HepG2 (cell line): Measurements from ENCODE around the gene RASGRP2. TPM values are rescaled to one million over a fixed set of nuclear protein-coding genes. Genes with fewer than 3 reads are reported as not detected.
A peak's percentile ranks its signal among the peaks of the same experiment; 100 is the strongest.

Source experiments
- DNMT1 ChIP-seq: sonication (generic); formaldehyde crosslinking; IDR thresholded peaks from 2 replicates; pipeline ENCODE4 v1.5.1; 2020; ENCODE audit warnings: mild to moderate bottlenecking, missing genetic modification reagents
- GABPB1 ChIP-seq: IDR thresholded peaks from 2 replicates; pipeline ENCODE4 v1.6.1; 2016; ENCODE audit warnings: mild to moderate bottlenecking, missing genetic modification reagents, moderate library complexity, missing compliant biosample characterization
- HMGXB4 ChIP-seq, 2 experiments: sonication (generic) in 1 of 2; formaldehyde crosslinking in 1 of 2; IDR thresholded peaks; 2 replicates each; pipeline versions ENCODE4 v1.4.0 to v1.6.1; 2018 to 2020; ENCODE audit warnings: missing genetic modification reagents in 2 of 2, borderline replicate concordance in 1 of 2, low read depth in 1 of 2, mild to moderate bottlenecking in 1 of 2, missing biosample characterization in 1 of 2
- HNRNPLL ChIP-seq: fragments of 200-400 bp; formaldehyde crosslinking; IDR thresholded peaks from 2 replicates; pipeline ENCODE4 v1.6.1; 2017; ENCODE audit warnings: mild to moderate bottlenecking, low read depth, low read length; ENCODE audit not compliant: poor library complexity, severe bottlenecking
- KDM6A ChIP-seq: IDR thresholded peaks from 2 replicates; pipeline ENCODE4 v1.6.1; 2016; ENCODE audit warnings: low read depth
- LRRFIP1 ChIP-seq: sonication (generic); formaldehyde crosslinking; conservative IDR thresholded peaks from 2 replicates; pipeline ENCODE4 v1.4.0; 2020; ENCODE audit warnings: missing genetic modification reagents
- MEIS2 ChIP-seq: sonication (generic); formaldehyde crosslinking; IDR thresholded peaks from 2 replicates; pipeline ENCODE4 v1.9.0; 2021; ENCODE audit warnings: mild to moderate bottlenecking, missing genetic modification reagents
- MTF2 ChIP-seq: sonication (generic); formaldehyde crosslinking; IDR thresholded peaks from 2 replicates; pipeline ENCODE4 v1.5.0; 2020; ENCODE audit warnings: missing genetic modification reagents, borderline replicate concordance
- NFE2L1 ChIP-seq: sonication (generic); formaldehyde crosslinking; IDR thresholded peaks from 2 replicates; pipeline ENCODE4 v1.4.0; 2020; ENCODE audit warnings: missing genetic modification reagents, mild to moderate bottlenecking, borderline replicate concordance
- NFYB ChIP-seq: sonication (generic); formaldehyde crosslinking; IDR thresholded peaks from 2 replicates; pipeline ENCODE4 v1.4.0; 2020; ENCODE audit warnings: missing genetic modification reagents
- PATZ1 ChIP-seq: sonication (generic); formaldehyde crosslinking; IDR thresholded peaks from 2 replicates; pipeline ENCODE4 v1.4.0; 2020; ENCODE audit warnings: missing genetic modification reagents
- SETDB1 ChIP-seq: sonication (generic); formaldehyde crosslinking; IDR thresholded peaks from 2 replicates; pipeline ENCODE4 v1.5.1; 2020; ENCODE audit warnings: missing genetic modification reagents, mild to moderate bottlenecking, borderline replicate concordance
- SP2 ChIP-seq: sonication (generic); formaldehyde crosslinking; IDR thresholded peaks from 2 replicates; pipeline ENCODE4 v1.5.1; 2020; ENCODE audit warnings: mild to moderate bottlenecking, missing genetic modification reagents
- WIZ ChIP-seq: sonication (generic); formaldehyde crosslinking; IDR thresholded peaks from 2 replicates; pipeline ENCODE4 v1.5.1; 2020; ENCODE audit warnings: mild to moderate bottlenecking, missing genetic modification reagents
- ZFP90 ChIP-seq: sonication (generic); formaldehyde crosslinking; IDR thresholded peaks from 2 replicates; pipeline ENCODE4 v1.8.0; 2022; ENCODE audit warnings: missing genetic modification reagents, mild to moderate bottlenecking, inconsistent platforms, borderline replicate concordance
- ZNF17 ChIP-seq: sonication (generic); formaldehyde crosslinking; IDR thresholded peaks from 2 replicates; pipeline ENCODE4 v1.5.0; 2020; ENCODE audit warnings: mild to moderate bottlenecking, missing genetic modification reagents
- ZNF333 ChIP-seq: sonication (generic); formaldehyde crosslinking; IDR thresholded peaks from 2 replicates; pipeline ENCODE4 v1.4.0; 2020; ENCODE audit warnings: mild to moderate bottlenecking, missing genetic modification reagents, borderline replicate concordance
- ZNF44 ChIP-seq: sonication (generic); formaldehyde crosslinking; IDR thresholded peaks from 2 replicates; pipeline ENCODE4 v1.5.1; 2020; ENCODE audit warnings: mild to moderate bottlenecking, missing genetic modification reagents
- ZNF530 ChIP-seq: sonication (generic); formaldehyde crosslinking; IDR thresholded peaks from 2 replicates; pipeline ENCODE4 v1.5.0; 2020; ENCODE audit warnings: low read depth, mild to moderate bottlenecking, missing genetic modification reagents
- ZNF704 ChIP-seq: sonication (generic); formaldehyde crosslinking; IDR thresholded peaks from 2 replicates; pipeline ENCODE4 v1.8.1; 2023; ENCODE audit warnings: mild to moderate bottlenecking, inconsistent platforms, moderate library complexity, missing genetic modification reagents, borderline replicate concordance
- ZNF878 ChIP-seq: sonication (generic); formaldehyde crosslinking; IDR thresholded peaks from 2 replicates; pipeline ENCODE4 v1.8.1; 2023; ENCODE audit warnings: mild to moderate bottlenecking, missing genetic modification reagents, moderate library complexity
- polyA plus RNA-seq, 8 experiments: library from polyadenylated mRNA; depleted of rRNA in 3 of 8; stranded (reverse) in 7 of 8; unstranded in 1 of 8; fragments of >200 nt; fragmentation: Illumina TruSeq in 4 of 8; extraction: Trizol in 4 of 8; gene quantifications; 2 replicates each; pipeline versions ENCODE4 v1.2.1 to v1.2.3, GENCODE V29; 2011 to 2016; ENCODE audit warnings: low read depth in 4 of 8, missing spikeins in 1 of 8, mixed read lengths in 1 of 8; ENCODE audit not compliant: insufficient read depth in 1 of 8
- total RNA-seq, 5 experiments: library from RNA; depleted of rRNA; stranded (reverse); fragments of >200 nt; fragmentation: Illumina TruSeq; extraction: Trizol; gene quantifications; 2 replicates each; pipeline ENCODE4 v1.2.3, GENCODE V29; 2016; ENCODE audit warnings: low read depth in 1 of 5

RASGRP2 gene
- total and polyA plus RNA-seq, 2 of the 13 experiments (the other 11 are each of a cell fraction or from before 2014, with no cell fraction given): 0.61 TPM; not detected in 1

- TF ChIP-seq LRRFIP1: no peak
- TF ChIP-seq DNMT1 (CRISPR knock-in tag): no peak
- 0 out of 2 replicates have a peak, but pooled peaks have one; percentile 29 for TF ChIP-seq ZNF704 (CRISPR knock-in tag)
- TF ChIP-seq ZNF878: no peak
- no peak for TF ChIP-seq NFE2L1 (CRISPR knock-in tag)
- no peak for TF ChIP-seq ZNF17
- TF ChIP-seq NFYB (CRISPR knock-in tag): peak; percentile 91
- peak; percentile 92 for TF ChIP-seq SP2 (CRISPR knock-in tag)
- no peak for TF ChIP-seq ZNF44 (CRISPR knock-in tag)
- TF ChIP-seq KDM6A (CRISPR knock-in tag): no peak
- peak; percentile 33; the same call in 1 of the 2 replicates for TF ChIP-seq GABPB1
- TF ChIP-seq HNRNPLL: peak; percentile 36
- TF ChIP-seq SETDB1 (CRISPR knock-in tag): no peak
- TF ChIP-seq HMGXB4 (CRISPR knock-in tag; IDR thresholded peaks at IDR 0.05; ENCODE audit: borderline replicate concordance in 1 of 2, low read depth in 1 of 2): 0 out of 4 replicates have a peak, but pooled peaks of 1 of the 2 experiments have one; percentile 30
- no peak for TF ChIP-seq WIZ
- peak; percentile 45; the same call in 1 of the 2 replicates for TF ChIP-seq ZNF333 (CRISPR knock-in tag)
- 0 out of 2 replicates have a peak, but pooled peaks have one; percentile 25 for TF ChIP-seq ZFP90 (CRISPR knock-in tag)
- TF ChIP-seq MTF2 (CRISPR knock-in tag): 0 out of 2 replicates have a peak, but pooled peaks have one; percentile 20
- 0 out of 2 replicates have a peak, but pooled peaks have one; percentile 9 for TF ChIP-seq PATZ1 (CRISPR knock-in tag)
- TF ChIP-seq MEIS2 (CRISPR knock-in tag): no peak
- TF ChIP-seq ZNF530 (CRISPR knock-in tag): no peak
These were observed 20.6 kb downstream of the RASGRP2 start, which contains the start of gene NRXN2 (continued) for GRCh38 chr11:64723117-64723906.
